GM12801 (cell line): ENCODE measurements around the gene BUD13.

ENCODE experiments used
- TF ChIP-seq, protein P1 (sequence below): IDR thresholded peaks from one replicate; pipeline ENCODE4 v1.5.1; 2011; ENCODE audit warnings: control low read depth; ENCODE audit not compliant: insufficient read length; ENCODE audit errors: extremely low read depth

Gene BUD13

DNA sequence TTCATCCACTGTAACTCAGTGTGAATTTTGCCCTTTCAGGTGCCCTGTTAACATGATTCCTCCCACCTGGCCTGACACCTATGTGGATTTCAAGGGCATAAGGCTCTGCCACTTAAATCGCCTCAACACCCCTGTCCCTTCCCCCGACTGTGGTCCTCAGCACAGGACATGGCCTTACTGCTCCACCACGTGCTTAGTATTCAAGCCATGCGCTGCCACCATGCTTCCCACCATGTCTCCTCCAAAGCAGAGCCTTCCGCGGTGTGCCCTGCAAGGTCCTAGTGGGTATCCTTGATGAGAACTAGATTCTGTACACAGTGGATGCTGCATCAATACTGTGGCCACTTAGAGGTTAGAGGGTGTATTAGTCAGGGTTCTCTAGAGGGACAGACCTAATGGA, 51.9 kb downstream of the BUD13 start:
- TF ChIP-seq, protein P1, sequence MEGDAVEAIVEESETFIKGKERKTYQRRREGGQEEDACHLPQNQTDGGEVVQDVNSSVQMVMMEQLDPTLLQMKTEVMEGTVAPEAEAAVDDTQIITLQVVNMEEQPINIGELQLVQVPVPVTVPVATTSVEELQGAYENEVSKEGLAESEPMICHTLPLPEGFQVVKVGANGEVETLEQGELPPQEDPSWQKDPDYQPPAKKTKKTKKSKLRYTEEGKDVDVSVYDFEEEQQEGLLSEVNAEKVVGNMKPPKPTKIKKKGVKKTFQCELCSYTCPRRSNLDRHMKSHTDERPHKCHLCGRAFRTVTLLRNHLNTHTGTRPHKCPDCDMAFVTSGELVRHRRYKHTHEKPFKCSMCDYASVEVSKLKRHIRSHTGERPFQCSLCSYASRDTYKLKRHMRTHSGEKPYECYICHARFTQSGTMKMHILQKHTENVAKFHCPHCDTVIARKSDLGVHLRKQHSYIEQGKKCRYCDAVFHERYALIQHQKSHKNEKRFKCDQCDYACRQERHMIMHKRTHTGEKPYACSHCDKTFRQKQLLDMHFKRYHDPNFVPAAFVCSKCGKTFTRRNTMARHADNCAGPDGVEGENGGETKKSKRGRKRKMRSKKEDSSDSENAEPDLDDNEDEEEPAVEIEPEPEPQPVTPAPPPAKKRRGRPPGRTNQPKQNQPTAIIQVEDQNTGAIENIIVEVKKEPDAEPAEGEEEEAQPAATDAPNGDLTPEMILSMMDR: no peak

DNA sequence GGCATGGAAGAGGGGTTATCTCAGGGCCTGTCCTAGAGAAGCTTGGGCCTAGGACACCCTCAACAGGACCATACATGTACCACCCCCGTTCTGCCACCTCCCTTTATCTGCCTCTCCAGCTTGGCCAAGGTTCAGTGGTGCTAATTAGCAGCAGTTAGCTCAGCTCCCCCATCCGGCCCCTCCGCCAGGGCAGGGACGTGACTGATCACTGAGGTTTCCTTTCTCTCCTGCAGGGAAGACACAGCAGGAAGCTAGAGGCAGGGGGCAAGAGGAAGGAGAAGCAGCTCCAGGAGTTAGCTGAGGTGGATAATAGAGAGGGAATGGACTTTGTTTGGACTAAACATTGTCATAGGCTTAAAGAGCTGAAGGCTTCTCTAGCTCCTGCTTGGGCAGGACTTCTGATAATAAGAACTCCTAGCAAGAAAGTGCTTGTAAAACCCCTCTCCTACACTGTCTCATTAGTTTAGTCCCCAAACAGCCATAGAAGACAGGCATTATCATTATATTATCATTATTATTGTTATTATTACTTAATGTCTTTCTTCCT, 53.8 kb downstream of the BUD13 start:
- TF ChIP-seq, protein P1: no peak

DNA sequence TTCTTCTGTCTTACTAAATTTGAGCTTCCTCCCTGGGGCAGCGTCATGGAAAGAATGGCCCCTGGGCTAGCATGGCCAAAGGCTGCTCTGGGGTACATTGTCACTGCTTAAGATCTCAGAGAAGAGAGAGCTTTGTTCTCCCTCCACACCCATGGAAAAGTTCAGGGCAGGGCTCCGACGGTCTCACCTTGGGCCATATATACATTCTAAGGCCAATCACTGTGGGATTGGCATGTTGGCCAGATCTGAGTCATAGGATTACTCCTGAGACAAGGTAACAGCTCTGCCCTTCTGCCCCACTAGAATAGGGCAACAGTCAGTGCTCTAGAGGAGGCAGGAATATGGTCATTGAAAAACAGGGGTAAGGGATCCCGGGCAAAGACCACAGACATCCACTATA, 56.2 kb downstream of the BUD13 start:
- TF ChIP-seq, protein P1: no peak

DNA sequence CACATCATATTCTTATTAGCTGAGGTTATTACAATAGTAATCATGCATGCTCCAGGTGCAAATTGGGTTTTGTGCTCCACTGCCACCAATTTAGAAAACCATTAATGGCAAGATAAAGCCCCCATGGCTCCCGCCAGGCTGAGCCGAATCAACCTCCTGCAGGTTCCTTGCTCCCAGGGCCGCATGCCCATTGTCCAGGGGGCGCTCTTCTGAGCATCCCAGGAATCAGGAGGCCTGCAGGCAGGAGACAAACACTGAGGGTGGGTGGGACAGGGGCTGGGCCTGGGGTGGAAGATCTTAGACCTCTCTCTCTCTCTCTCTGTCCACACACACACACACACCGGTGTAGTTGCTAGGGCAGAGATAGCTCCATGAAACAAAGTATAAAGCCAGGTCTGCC, 57.4 kb downstream of the BUD13 start:
- TF ChIP-seq, protein P1: no peak

DNA sequence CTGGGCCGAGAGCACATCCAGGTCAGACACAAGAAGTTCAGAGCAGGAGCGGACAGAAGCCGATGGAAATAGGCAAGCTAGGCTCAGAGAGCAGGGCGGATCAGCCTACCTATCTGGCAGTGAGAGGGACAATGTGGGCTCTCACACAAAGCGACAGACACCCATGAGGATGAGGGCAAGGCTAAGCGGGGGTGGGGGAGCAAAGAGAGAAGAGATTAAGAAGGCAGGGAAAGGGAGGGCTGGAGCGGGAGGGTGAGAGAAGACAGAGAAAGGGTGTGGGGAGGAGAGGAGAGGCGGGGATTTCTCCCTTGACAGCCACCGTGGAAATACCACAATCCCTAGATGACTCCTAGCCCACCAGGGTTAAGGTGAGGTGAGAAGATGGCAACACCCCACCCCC, 57.9 kb downstream of the BUD13 start:
- TF ChIP-seq, protein P1: no peak

DNA sequence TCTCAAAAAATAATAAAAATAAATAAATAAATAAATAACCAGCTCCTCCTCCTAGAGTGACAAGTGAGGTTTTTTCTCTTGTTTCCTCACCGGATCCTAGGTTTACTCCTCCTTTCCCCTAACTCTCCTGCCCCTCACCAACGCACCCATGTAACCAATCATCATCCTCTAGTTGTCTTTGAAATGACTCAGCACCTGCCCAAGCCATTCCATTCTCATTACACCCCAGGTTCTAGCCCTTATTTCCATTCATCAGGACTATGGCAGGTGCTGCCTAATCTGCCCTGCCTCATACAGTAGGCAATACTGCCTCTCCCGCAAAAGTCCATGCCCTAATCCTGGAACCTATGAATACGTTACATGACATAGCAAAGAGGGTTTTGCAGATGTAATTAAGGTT, 60.4 kb downstream of the BUD13 start:
- TF ChIP-seq, protein P1: no peak

DNA sequence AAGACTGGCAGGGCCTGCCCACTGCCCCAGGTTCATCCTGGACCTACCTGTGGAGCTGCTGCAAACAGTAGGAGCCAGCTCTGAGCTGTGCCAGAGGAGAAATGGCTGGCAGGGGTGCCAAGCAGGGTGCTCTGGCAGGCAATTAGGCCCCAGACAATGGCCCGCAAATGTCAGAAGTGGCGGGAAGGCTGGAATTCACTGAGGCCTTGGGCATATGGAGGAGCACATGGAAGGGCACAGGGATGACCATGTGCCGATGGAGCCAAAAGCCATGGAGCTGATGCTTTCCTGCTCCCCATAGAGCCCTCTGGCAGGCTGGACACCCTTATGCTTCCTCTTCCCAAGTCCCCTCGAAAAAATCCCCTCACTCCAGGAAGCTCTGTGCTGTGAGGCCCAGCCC, 62.0 kb downstream of the BUD13 start:
- TF ChIP-seq, protein P1: no peak
